Vein endothelial cell (primary cell): ENCODE results near the gene VSIR. TPM values are rescaled to one million over a fixed set of nuclear protein-coding genes. Genes with fewer than 3 reads are reported as not detected.

ENCODE experiments used
- small RNA-seq: library from RNA; depleted of rRNA; stranded (forward); fragments of <200 nt; gene quantifications from one replicate; pipeline ENCODE3, GENCODE V24; 2012
- total RNA-seq: library from RNA; depleted of rRNA; stranded (reverse); fragments of >200 nt; gene quantifications from 2 replicates; pipeline ENCODE4 v1.2.3, GENCODE V29; 2012

The VSIR gene
- total RNA-seq = 12.7 and 16.0 TPM in 2 replicates

DNA sequence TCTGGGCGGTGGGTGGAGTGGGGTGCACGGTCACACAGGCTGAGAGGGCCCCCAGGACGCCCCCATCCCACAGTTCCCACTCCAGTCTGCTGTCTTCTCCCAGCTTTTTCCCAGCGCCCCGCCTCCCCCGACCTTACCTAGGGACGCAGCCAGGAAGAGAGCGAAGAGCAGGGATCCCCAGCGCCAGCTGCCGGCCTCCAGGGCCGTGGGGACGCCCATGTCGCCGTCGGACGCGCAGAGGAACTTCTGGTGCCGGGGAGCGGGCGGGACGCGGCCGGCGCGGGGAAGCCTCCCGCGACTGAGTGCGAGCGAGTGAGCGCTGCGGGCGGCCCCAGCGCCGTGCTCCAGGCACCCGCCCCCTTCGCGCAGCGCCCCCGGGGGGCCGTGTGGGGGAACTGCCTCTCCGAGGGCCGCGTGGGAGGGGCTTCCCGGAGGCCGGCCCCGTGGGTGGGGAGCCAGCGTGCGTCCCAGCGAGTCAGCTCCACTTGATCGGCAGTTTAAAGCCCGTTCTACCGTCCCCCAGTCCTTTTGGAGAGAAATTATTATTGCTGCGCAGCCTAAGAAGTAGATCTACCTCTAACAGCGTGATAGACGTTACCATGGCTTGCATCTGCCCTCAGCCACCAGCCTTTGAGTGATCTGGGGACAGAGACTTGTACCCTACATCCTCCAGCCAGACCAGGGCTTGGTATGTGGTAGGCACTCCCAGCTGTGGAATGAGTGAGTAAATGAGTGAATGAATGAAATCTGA lies at the start of gene VSIR:
Gene VSIR (minus strand): TSS at position 300 of the 751 bp plus-strand sequence. CDS start 81 bp downstream, at position 219.

DNA sequence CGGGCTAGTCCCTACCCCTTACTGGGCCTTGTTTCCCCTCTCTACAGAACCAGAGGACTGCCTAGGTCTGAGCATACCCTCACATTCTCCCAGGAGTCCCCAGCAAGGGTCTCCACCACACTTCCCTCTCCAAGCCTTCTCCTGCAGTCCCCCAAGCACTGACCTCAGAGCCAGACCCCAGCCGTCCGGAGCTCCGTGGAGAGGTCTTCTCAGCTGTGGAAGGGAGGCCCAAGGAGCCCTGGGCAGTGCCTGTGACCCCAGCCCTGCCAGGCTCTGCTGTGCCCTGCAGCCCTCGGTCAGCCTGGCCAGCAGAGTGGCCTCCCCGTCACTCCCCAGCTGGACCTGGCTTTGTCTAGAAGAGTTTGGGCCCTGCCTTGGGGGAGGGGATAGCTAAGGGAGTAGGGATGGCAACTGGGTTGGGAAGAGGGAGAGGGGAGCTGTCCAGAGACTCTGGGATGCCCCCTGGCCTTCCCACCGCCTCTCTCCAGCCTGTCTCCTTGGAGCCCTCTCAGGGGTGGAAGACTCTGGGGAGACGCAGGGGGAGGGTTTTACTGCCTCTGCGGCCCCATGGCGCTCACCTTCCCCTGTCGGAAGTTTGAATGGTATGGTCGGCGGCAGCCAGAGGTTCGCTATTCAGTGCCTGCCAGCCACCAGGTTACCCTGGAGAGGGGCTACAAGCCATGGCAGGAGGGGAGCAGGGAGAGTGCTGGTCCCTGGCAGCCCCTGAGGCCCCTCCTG lies 53.7 kb downstream of the VSIR start, which contains the start of gene C10orf105:
Gene C10orf105 (minus strand): TSS at position 315 of the 738 bp plus-strand sequence. CDS start 3,441 bp downstream, outside the sequence.

Small RNA genes within 50 kb of the gene (small RNA-seq; reads per million reads assigned to genes)
- gene MIR7152 = not detected

Other genes with a start within 250 kb of the VSIR start
- gene C10orf105, start 53.7 kb downstream of the VSIR start, total RNA-seq = under 0.01 TPM in 1 of 2 replicates, not detected in the other
- 651 and 740 TPM in 2 replicates for gene PSAP, start 77.7 kb upstream of the VSIR start, total RNA-seq
- 8.2 and 12.7 TPM in 2 replicates for gene CHST3, start 190.9 kb upstream of the VSIR start, total RNA-seq